ENCODE measurements around the gene GPLD1. TPM values are rescaled to one million over a fixed set of nuclear protein-coding genes. Genes with fewer than 3 reads are reported as not detected.

The GPLD1 gene
- total and polyA plus RNA-seq, 9 of the 15 experiments (the other 6 are each of a cell fraction or from before 2014, with no cell fraction given) = 0.11 to 1.3 (median 0.82) TPM

DNA sequence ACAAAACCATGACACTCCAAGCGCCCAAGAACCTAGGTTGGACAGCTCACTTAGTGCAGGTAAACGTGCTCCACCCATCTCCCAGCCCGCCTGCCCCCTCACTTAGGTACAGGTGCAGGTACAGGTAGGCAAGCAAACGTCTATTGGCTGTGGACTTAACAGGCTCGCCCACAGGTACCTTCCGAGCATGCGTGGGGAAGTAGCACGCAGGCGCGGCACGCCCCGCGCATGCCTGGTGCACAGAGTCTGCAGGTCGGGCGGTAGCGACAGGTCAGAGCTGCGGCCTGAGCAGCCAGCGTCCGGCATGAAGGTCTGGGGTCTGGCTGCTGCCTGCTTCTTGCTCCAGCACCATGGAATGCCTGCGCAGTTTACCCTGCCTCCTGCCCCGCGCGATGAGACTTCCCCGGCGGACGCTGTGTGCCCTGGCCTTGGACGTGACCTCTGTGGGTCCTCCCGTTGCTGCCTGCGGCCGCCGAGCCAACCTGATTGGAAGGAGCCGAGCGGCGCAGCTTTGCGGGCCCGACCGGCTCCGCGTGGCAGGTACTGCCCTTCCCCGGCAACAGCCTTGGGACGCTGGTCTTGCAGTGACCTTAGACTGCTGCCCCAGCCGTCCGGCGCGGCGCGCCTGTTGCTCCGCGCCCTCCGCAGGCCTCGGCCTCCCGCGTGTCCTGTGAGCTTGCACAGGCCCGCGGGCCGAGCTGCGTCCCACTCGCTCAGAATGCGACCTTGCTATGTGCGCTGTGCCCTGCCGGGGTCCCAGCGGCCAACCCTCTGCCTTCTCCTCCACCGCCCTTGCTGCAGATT is 86.5 kb downstream of the GPLD1 start, which contains the start of gene MRS2 (continued):
- TF ChIP-seq BCLAF1 (IDR thresholded peaks at IDR 0.05; ENCODE audit: borderline replicate concordance in 1 of 2, control insufficient read depth in 1 of 2, low read depth in 2 of 2, low read length in 1 of 2) = no peak
- TF ChIP-seq KDM5B (IDR thresholded peaks at IDR 0.05; ENCODE audit: insufficient replicate concordance, low read depth, low read length) = peak; percentile 89
- TF ChIP-seq, protein P1, sequence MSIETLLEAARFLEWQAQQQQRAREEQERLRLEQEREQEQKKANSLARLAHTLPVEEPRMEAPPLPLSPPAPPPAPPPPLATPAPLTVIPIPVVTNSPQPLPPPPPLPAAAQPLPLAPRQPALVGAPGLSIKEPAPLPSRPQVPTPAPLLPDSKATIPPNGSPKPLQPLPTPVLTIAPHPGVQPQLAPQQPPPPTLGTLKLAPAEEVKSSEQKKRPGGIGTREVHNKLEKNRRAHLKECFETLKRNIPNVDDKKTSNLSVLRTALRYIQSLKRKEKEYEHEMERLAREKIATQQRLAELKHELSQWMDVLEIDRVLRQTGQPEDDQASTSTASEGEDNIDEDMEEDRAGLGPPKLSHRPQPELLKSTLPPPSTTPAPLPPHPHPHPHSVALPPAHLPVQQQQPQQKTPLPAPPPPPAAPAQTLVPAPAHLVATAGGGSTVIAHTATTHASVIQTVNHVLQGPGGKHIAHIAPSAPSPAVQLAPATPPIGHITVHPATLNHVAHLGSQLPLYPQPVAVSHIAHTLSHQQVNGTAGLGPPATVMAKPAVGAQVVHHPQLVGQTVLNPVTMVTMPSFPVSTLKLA (conservative IDR thresholded peaks at IDR 0.05) = peak in 1 of 2 experiments; percentile 78; a peak in 3 of 4 replicates
- TF ChIP-seq SMARCE1 (IDR thresholded peaks at IDR 0.05) = peak; percentile 17; the same call in 1 of the 2 replicates
- peak; percentile 81; the same call in 1 of the 2 replicates for TF ChIP-seq NR2C2 (CRISPR knock-in tag; IDR thresholded peaks at IDR 0.05)
- peak; percentile 86 for TF ChIP-seq NR2C2 (tag; IDR thresholded peaks at IDR 0.05)
- no peak for TF ChIP-seq NUFIP1 (IDR thresholded peaks at IDR 0.05; ENCODE audit: partially characterized antibody)
- TF ChIP-seq NFXL1 (CRISPR knock-in tag; IDR thresholded peaks at IDR 0.05) = no peak
- no peak for TF ChIP-seq CHD7 (IDR thresholded peaks at IDR 0.05; ENCODE audit: low read depth, low read length)
